SK-N-SH (cell line): ENCODE measurements around the gene CACNG4. TPM values are rescaled to one million over a fixed set of nuclear protein-coding genes. Genes with fewer than 3 reads are reported as not detected.

Experiments used
- CTCF ChIA-PET: fragments of 300-600, 350-600 bp; formaldehyde crosslinking; extraction: SDS; loops from one replicate; lab custom pipeline; 2021; lab: Yijun Ruan, JAX
- POLR2A ChIA-PET: fragments of 350-600 bp; sonication (Branson Sonifier 250); formaldehyde crosslinking; extraction: SDS; loops from one replicate; lab custom pipeline; 2020; ENCODE audit warnings: antibody characterized with exemption, inconsistent platforms; lab: Yijun Ruan, JAX
- DNase-seq: peaks from one replicate; pipeline ENCODE4 v3.0.0; 2012
- H2AFZ ChIP-seq: fragments of 200-600 bp; sonication (generic); 2 replicates; pipeline ENCODE4 v1.8.1; 2016; ENCODE audit warnings: antibody characterized with exemption, mild to moderate bottlenecking, low read depth
- H3F3A ChIP-seq: fragments of 200-600 bp; sonication (generic); replicated peaks from 2 replicates; pipeline ENCODE3; 2016; ENCODE audit warnings: antibody characterized with exemption, mild to moderate bottlenecking; ENCODE audit not compliant: insufficient read depth
- H3K27ac ChIP-seq, 2 experiments: fragments of 200-500 bp in 1 of 2; fragments of 200-600 bp in 1 of 2; sonication (Bioruptor generic) in 1 of 2; sonication (generic), shearing (Covaris generic) in 1 of 2; 2 replicates each; pipeline versions ENCODE4 v1.5.1 to v1.6.1; 2014 to 2016; ENCODE audit warnings: low read depth in 2 of 2, inconsistent platforms in 1 of 2, low read length in 1 of 2, mild to moderate bottlenecking in 1 of 2, mixed read lengths in 1 of 2
- H3K27me3 ChIP-seq: fragments of 200-600 bp; sonication (generic), shearing (Covaris generic); 2 replicates; pipeline ENCODE4 v1.6.1; 2016; ENCODE audit warnings: mixed run types; ENCODE audit not compliant: insufficient read depth
- H3K36me3 ChIP-seq, 2 experiments: fragments of 200-500 bp in 1 of 2; fragments of 200-600 bp in 1 of 2; sonication (Bioruptor generic) in 1 of 2; sonication (generic) in 1 of 2; replicated peaks in 1 of 2; 2 replicates each; pipeline versions ENCODE3 to v1.5.1; 2014 to 2016; ENCODE audit warnings: low read length in 1 of 2, mild to moderate bottlenecking in 1 of 2; ENCODE audit not compliant: insufficient read depth in 2 of 2, control insufficient read depth in 1 of 2
- H3K4me1 ChIP-seq, 2 experiments: fragments of 200-500 bp in 1 of 2; fragments of 200-600 bp in 1 of 2; sonication (Bioruptor generic) in 1 of 2; sonication (generic), shearing (Covaris generic) in 1 of 2; 2 replicates each; pipeline versions ENCODE4 v1.5.1 to v1.6.1; 2014 to 2016; ENCODE audit warnings: low read depth in 1 of 2, low read length in 1 of 2, mixed run types in 1 of 2; ENCODE audit not compliant: insufficient read depth in 2 of 2, control insufficient read depth in 1 of 2
- H3K4me2 ChIP-seq: fragments of 200-600 bp; sonication (generic), shearing (Covaris generic); 2 replicates; pipeline ENCODE4 v1.6.1; 2017; ENCODE audit warnings: mixed run types
- H3K4me3 ChIP-seq, 2 experiments: fragments of 200-500 bp in 1 of 2; fragments of 200-600 bp in 1 of 2; sonication (Bioruptor generic) in 1 of 2; sonication (generic), shearing (Covaris generic) in 1 of 2; 2 replicates each; pipeline versions ENCODE4 v1.5.1 to v1.8.1; 2014 to 2016; ENCODE audit warnings: low read depth in 2 of 2, inconsistent platforms in 1 of 2, low read length in 1 of 2, mild to moderate bottlenecking in 1 of 2, mixed read lengths in 1 of 2, moderate library complexity in 1 of 2
- H3K79me2 ChIP-seq: fragments of 200-600 bp; sonication (generic); 2 replicates; pipeline ENCODE4 v1.8.1; 2017; ENCODE audit warnings: mild to moderate bottlenecking; ENCODE audit not compliant: insufficient read depth
- H3K9ac ChIP-seq: fragments of 200-600 bp; sonication (generic); 2 replicates; pipeline ENCODE4 v1.6.1; 2017; ENCODE audit warnings: mixed run types
- H3K9me2 ChIP-seq: fragments of 200-600 bp; sonication (generic); 2 replicates; pipeline ENCODE4 v1.6.1; 2017; ENCODE audit warnings: mixed run types
- H3K9me3 ChIP-seq: fragments of 200-600 bp; sonication (generic); 2 replicates; pipeline ENCODE4 v1.6.1; 2017; ENCODE audit warnings: mixed run types, mild to moderate bottlenecking, moderate library complexity
- H4K20me1 ChIP-seq: fragments of 200-600 bp; sonication (generic); 2 replicates; pipeline ENCODE4 v1.6.1; 2017; ENCODE audit warnings: mild to moderate bottlenecking, mixed run types; ENCODE audit not compliant: insufficient read depth
- GATA2 ChIP-seq: sonication (generic); formaldehyde crosslinking; IDR thresholded peaks from 2 replicates; pipeline ENCODE4 v1.5.0; 2020; ENCODE audit warnings: mild to moderate bottlenecking, missing genetic modification reagents
- NFIC ChIP-seq: IDR thresholded peaks from 2 replicates; pipeline ENCODE4 v1.4.0; 2012; ENCODE audit warnings: borderline replicate concordance
- RFX5 ChIP-seq: IDR thresholded peaks from 2 replicates; pipeline ENCODE4 v1.6.1; 2012; ENCODE audit warnings: mild to moderate bottlenecking, improper control_type of control experiment, low read length
- SMC3 ChIP-seq: IDR thresholded peaks from 2 replicates; pipeline ENCODE4 v1.6.1; 2012; ENCODE audit warnings: low read depth, low read length, improper control_type of control experiment
- YY1 ChIP-seq: IDR thresholded peaks from 2 replicates; pipeline ENCODE4 v1.4.0; 2012; ENCODE audit warnings: low read depth, mild to moderate bottlenecking
- WGBS: methylation state at CpG from one replicate; pipeline ENCODE4 v1.1.6; 2017; ENCODE audit warnings: low lambda C conversion rate; 5-methylcytosine and 5-hydroxymethylcytosine counted together
- polyA plus RNA-seq, 3 experiments: library from polyadenylated mRNA; depleted of rRNA; stranded (reverse); fragments of >200 nt; gene quantifications; 2 replicates each; pipeline ENCODE4 v1.2.3, GENCODE V29; 2012
- TF ChIP-seq, protein P1 (sequence below): IDR thresholded peaks from 2 replicates; pipeline ENCODE4 v1.4.0; 2012; ENCODE audit warnings: low read depth
- TF ChIP-seq, protein P2 (sequence below): fragments of 200-600 bp; sonication (generic); IDR thresholded peaks from 2 replicates; pipeline ENCODE4 v1.6.1; 2017; ENCODE audit warnings: antibody characterized with exemption, mild to moderate bottlenecking, moderate library complexity
- TF ChIP-seq, protein P3 (sequence below): IDR thresholded peaks from 2 replicates; pipeline ENCODE4 v1.4.0; 2012; ENCODE audit warnings: low read depth, borderline replicate concordance

The CACNG4 gene
- polyA plus RNA-seq, 1 of the 3 experiments (the other 2 are of a cell fraction) = 13.2 TPM

DNA sequence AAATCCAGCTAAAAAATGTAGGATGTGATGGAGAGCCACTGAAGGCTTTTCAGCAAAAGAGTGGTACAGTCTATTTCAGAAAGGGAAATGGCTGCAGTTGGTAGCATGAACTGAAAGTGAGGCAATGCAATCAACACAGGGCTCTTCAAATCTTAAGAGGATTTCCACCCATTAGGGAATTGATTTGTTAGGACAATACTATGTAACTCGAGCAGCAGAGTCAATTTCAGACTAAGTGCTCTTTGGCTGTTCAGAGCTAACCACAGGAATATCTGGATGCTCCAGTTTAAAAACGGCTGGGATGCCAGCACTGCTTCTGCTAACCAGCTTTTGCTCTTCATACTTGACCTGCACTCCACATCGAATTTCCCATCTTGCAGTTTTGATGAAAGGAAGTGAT lies 104.5 kb downstream of the CACNG4 start:
- Histone ChIP-seq H3K9me3 (no peaks in the 10 kb centered on the region), H4K20me1 (no peaks in the 10 kb centered on the region), H3K4me3 (no peak overlapping the region), H3K4me2 (no peak overlapping the region), H3K4me1 (peaks cover 0 to 26% of the 10 kb centered on the region in 2 experiments; a peak in 1 of 4 replicates), H3F3A (no peaks in the 10 kb centered on the region), H3K9me2 (no peaks in the 10 kb centered on the region), H2AFZ (no peak overlapping the region), H3K79me2 (no peaks in the 10 kb centered on the region), H3K27me3 (no peaks in the 10 kb centered on the region), H3K27ac (no peak overlapping the region), H3K36me3 (peaks cover 6 to 25% of the 10 kb centered on the region in 2 experiments), H3K9ac (no peak overlapping the region)
- TF ChIP-seq RFX5 (no peak), SMC3 (no peak)
- TF ChIP-seq, protein P1, sequence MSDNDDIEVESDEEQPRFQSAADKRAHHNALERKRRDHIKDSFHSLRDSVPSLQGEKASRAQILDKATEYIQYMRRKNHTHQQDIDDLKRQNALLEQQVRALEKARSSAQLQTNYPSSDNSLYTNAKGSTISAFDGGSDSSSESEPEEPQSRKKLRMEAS = no peak
- TF ChIP-seq, protein P2, sequence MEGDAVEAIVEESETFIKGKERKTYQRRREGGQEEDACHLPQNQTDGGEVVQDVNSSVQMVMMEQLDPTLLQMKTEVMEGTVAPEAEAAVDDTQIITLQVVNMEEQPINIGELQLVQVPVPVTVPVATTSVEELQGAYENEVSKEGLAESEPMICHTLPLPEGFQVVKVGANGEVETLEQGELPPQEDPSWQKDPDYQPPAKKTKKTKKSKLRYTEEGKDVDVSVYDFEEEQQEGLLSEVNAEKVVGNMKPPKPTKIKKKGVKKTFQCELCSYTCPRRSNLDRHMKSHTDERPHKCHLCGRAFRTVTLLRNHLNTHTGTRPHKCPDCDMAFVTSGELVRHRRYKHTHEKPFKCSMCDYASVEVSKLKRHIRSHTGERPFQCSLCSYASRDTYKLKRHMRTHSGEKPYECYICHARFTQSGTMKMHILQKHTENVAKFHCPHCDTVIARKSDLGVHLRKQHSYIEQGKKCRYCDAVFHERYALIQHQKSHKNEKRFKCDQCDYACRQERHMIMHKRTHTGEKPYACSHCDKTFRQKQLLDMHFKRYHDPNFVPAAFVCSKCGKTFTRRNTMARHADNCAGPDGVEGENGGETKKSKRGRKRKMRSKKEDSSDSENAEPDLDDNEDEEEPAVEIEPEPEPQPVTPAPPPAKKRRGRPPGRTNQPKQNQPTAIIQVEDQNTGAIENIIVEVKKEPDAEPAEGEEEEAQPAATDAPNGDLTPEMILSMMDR = no peak
- DNase-seq = no peak
- WGBS = 81% methylated on average over 3 of the region's 3 CpGs
- CTCF ChIA-PET = interaction anchor here (0.7 to 5.0 kb wide), 12 partner anchors 9 to 342 kb away, joined by 3 to 21 read pairs (median 4); no protein-coding TSS in a partner anchor
- POLR2A ChIA-PET = interaction anchor here (1.4 to 1.8 kb wide), 2 partner anchors 57 to 102 kb away, joined by 3 to 4 read pairs; no protein-coding TSS in a partner anchor

GRCh38 chr17:67069603-67070136 lies 105.2 kb downstream of the CACNG4 start:
- WGBS = 98% methylated on average over 5 of the region's 5 CpGs
- ChIA-PET POLR2A (interaction anchor here (1.8 kb wide), 1 partner anchor 103 kb away, joined by 4 read pairs; no protein-coding TSS in a partner anchor), CTCF (interaction anchor here (0.7 to 5.0 kb wide), 8 partner anchors 8 to 155 kb away, joined by 3 to 21 read pairs (median 4); no protein-coding TSS in a partner anchor)

More at GRCh38 chr17:67069603-67070136, 105.2 kb downstream of the CACNG4 start:
- peaks cover 9 to 32% of the 10 kb centered on the region in 2 experiments for H3K36me3 ChIP-seq
- no peak overlapping the region for H3K4me2 ChIP-seq
- no peaks in the 10 kb centered on the region for H4K20me1 ChIP-seq
- DNase-seq = no peak
- H3K27me3 ChIP-seq = no peaks in the 10 kb centered on the region
- H3K27ac ChIP-seq = no peak overlapping the region; a peak in 1 of 4 replicates
- H2AFZ ChIP-seq = no peak overlapping the region
- H3K4me1 ChIP-seq = peaks cover 0 to 26% of the 10 kb centered on the region in 2 experiments; a peak in 1 of 4 replicates
- no peak overlapping the region for H3K9ac ChIP-seq
- no peaks in the 10 kb centered on the region for H3K9me3 ChIP-seq
- no peak for TF ChIP-seq GATA2
- TF ChIP-seq, protein P3, sequence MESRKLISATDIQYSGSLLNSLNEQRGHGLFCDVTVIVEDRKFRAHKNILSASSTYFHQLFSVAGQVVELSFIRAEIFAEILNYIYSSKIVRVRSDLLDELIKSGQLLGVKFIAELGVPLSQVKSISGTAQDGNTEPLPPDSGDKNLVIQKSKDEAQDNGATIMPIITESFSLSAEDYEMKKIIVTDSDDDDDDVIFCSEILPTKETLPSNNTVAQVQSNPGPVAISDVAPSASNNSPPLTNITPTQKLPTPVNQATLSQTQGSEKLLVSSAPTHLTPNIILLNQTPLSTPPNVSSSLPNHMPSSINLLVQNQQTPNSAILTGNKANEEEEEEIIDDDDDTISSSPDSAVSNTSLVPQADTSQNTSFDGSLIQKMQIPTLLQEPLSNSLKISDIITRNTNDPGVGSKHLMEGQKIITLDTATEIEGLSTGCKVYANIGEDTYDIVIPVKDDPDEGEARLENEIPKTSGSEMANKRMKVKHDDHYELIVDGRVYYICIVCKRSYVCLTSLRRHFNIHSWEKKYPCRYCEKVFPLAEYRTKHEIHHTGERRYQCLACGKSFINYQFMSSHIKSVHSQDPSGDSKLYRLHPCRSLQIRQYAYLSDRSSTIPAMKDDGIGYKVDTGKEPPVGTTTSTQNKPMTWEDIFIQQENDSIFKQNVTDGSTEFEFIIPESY = no peak
- TF ChIP-seq NFIC = no peak
- TF ChIP-seq YY1 = no peak
- H3K79me2 ChIP-seq = no peaks in the 10 kb centered on the region
- no peaks in the 10 kb centered on the region for H3F3A ChIP-seq
- no peaks in the 10 kb centered on the region for H3K9me2 ChIP-seq
- no peak overlapping the region for H3K4me3 ChIP-seq
